GM12891 (cell line): ENCODE results near the gene MEFV.

Source experiments
- POLR2AphosphoS5 ChIP-seq: IDR thresholded peaks from 2 replicates; pipeline ENCODE4 v1.6.1; 2011; ENCODE audit warnings: low read depth, low read length, control low read depth
- SPI1 ChIP-seq: IDR thresholded peaks from 2 replicates; pipeline ENCODE4 v1.6.1; 2011; ENCODE audit warnings: low read depth, low read length, control low read depth
- TAF1 ChIP-seq: IDR thresholded peaks from 2 replicates; pipeline ENCODE4 v1.6.1; 2011; ENCODE audit warnings: low read depth, low read length, control low read depth

DNA sequence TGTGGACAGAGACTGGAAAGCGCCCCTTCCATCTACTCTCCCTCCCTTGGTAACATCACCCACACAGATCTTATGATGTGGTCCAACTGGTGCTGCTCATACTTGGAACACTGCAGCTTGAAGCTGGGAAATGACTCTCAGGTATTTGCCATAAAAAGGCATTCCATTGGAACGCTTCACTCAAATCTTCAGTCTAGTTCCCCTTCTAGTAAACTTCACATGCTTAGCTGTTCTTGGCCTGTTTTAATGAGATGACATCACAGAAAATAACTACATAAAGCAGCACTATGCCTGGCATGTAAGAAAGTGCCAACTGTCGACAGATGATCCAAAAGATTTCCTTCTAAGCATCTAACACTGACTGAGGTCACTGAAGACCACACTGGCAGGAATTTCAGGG is 36.2 kb upstream of the MEFV start:
- TF ChIP-seq TAF1 (no peak), POLR2AphosphoS5 (no peak), SPI1 (no peak)
